HepG2 (cell line): ENCODE data around the gene RABL6. TPM values are rescaled to one million over a fixed set of nuclear protein-coding genes. Genes with fewer than 3 reads are reported as not detected.

Experiments used
- AGO2 ChIP-seq: fragments of 200-400 bp; formaldehyde crosslinking; optimal IDR thresholded peaks from 2 replicates; pipeline ENCODE3; 2017; ENCODE audit warnings: mild to moderate bottlenecking, low read depth, low read length, moderate library complexity
- ARNT ChIP-seq: fragments of 450-650 bp; IDR thresholded peaks from 2 replicates; pipeline ENCODE4 v1.6.1; 2017
- IKZF4 ChIP-seq: sonication (generic); formaldehyde crosslinking; IDR thresholded peaks from 2 replicates; pipeline ENCODE4 v1.5.1; 2020; ENCODE audit warnings: borderline replicate concordance, mild to moderate bottlenecking, low read depth, missing genetic modification reagents; ENCODE audit errors: not compliant biosample characterization
- KLF9 ChIP-seq: IDR thresholded peaks from 2 replicates; pipeline ENCODE4 v1.6.1; 2016; ENCODE audit warnings: low read depth
- MED8 ChIP-seq: sonication (generic); formaldehyde crosslinking; IDR thresholded peaks from 2 replicates; pipeline ENCODE4 v1.8.1; 2023; ENCODE audit warnings: mild to moderate bottlenecking, missing genetic modification reagents; ENCODE audit not compliant: insufficient replicate concordance
- NFE2L2 ChIP-seq: fragments of 150-350 bp; IDR thresholded peaks from 2 replicates; pipeline ENCODE4 v1.6.1; 2014; ENCODE audit warnings: low read length
- PHF20 ChIP-seq: sonication (generic); formaldehyde crosslinking; IDR thresholded peaks from 2 replicates; pipeline ENCODE4 v1.5.0; 2020; ENCODE audit warnings: mild to moderate bottlenecking, missing genetic modification reagents
- SIN3A ChIP-seq: IDR thresholded peaks from 2 replicates; pipeline ENCODE4 v1.6.1; 2011; ENCODE audit warnings: low read depth, mild to moderate bottlenecking, control low read depth, low read length, borderline replicate concordance
- SMAD9 ChIP-seq: sonication (generic); formaldehyde crosslinking; IDR thresholded peaks from 2 replicates; pipeline ENCODE4 v1.5.1; 2020; ENCODE audit warnings: mild to moderate bottlenecking, missing genetic modification reagents
- YEATS2 ChIP-seq: sonication (generic); formaldehyde crosslinking; IDR thresholded peaks from 2 replicates; pipeline ENCODE4 v1.4.0; 2020; ENCODE audit warnings: missing genetic modification reagents, borderline replicate concordance
- ZFP1 ChIP-seq: IDR thresholded peaks from 2 replicates; pipeline ENCODE4 v1.6.1; 2016
- ZFX ChIP-seq: sonication (generic); formaldehyde crosslinking; IDR thresholded peaks from 2 replicates; pipeline ENCODE4 v1.4.0; 2020; ENCODE audit warnings: mild to moderate bottlenecking, low read depth, missing genetic modification reagents, moderate library complexity
- ZNF235 ChIP-seq: sonication (generic); formaldehyde crosslinking; IDR thresholded peaks from 2 replicates; pipeline ENCODE4 v1.8.1; 2023; ENCODE audit warnings: mild to moderate bottlenecking, missing genetic modification reagents, borderline replicate concordance
- ZNF264 ChIP-seq: sonication (generic); formaldehyde crosslinking; IDR thresholded peaks from 2 replicates; pipeline ENCODE4 v1.4.0; 2020; ENCODE audit warnings: missing genetic modification reagents
- ZNF343 ChIP-seq: sonication (generic); formaldehyde crosslinking; IDR thresholded peaks from 2 replicates; pipeline ENCODE4 v1.4.0; 2020; ENCODE audit warnings: mild to moderate bottlenecking, missing genetic modification reagents
- ZNF501 ChIP-seq: sonication (generic); formaldehyde crosslinking; IDR thresholded peaks from 2 replicates; pipeline ENCODE4 v1.5.1; 2020; ENCODE audit warnings: mild to moderate bottlenecking, moderate library complexity, missing genetic modification reagents
- ZNF577 ChIP-seq: sonication (generic); formaldehyde crosslinking; IDR thresholded peaks from 2 replicates; pipeline ENCODE4 v1.4.0; 2020; ENCODE audit warnings: mild to moderate bottlenecking, low read depth, missing genetic modification reagents, borderline replicate concordance
- ZNF773 ChIP-seq: sonication (generic); formaldehyde crosslinking; IDR thresholded peaks from 2 replicates; pipeline ENCODE4 v1.4.0; 2020; ENCODE audit warnings: missing genetic modification reagents, borderline replicate concordance
- ZNF775 ChIP-seq: sonication (generic); formaldehyde crosslinking; IDR thresholded peaks from 2 replicates; pipeline ENCODE4 v1.4.0; 2020; ENCODE audit warnings: missing genetic modification reagents, mild to moderate bottlenecking, moderate library complexity, borderline replicate concordance
- polyA plus RNA-seq, 8 experiments: library from polyadenylated mRNA; depleted of rRNA in 3 of 8; stranded (reverse) in 7 of 8; unstranded in 1 of 8; fragments of >200 nt; fragmentation: Illumina TruSeq in 4 of 8; extraction: Trizol in 4 of 8; gene quantifications; 2 replicates each; pipeline versions ENCODE4 v1.2.1 to v1.2.3, GENCODE V29; 2011 to 2016; ENCODE audit warnings: low read depth in 4 of 8, missing spikeins in 1 of 8, mixed read lengths in 1 of 8; ENCODE audit not compliant: insufficient read depth in 1 of 8
- total RNA-seq, 5 experiments: library from RNA; depleted of rRNA; stranded (reverse); fragments of >200 nt; fragmentation: Illumina TruSeq; extraction: Trizol; gene quantifications; 2 replicates each; pipeline ENCODE4 v1.2.3, GENCODE V29; 2016; ENCODE audit warnings: low read depth in 1 of 5
- TF ChIP-seq, protein P1 (sequence below), 2 experiments: sonication (generic) in 1 of 2; formaldehyde crosslinking in 1 of 2; IDR thresholded peaks; 2 replicates each; pipeline versions ENCODE4 v1.5.1 to v1.6.1; 2011 to 2020; ENCODE audit warnings: borderline replicate concordance in 1 of 2, low read depth in 1 of 2, low read length in 1 of 2, mild to moderate bottlenecking in 1 of 2, missing genetic modification reagents in 1 of 2, moderate library complexity in 1 of 2
- TF ChIP-seq, protein P2 (sequence below): sonication (generic); formaldehyde crosslinking; IDR thresholded peaks from 2 replicates; pipeline ENCODE4 v1.5.1; 2020; ENCODE audit warnings: missing genetic modification reagents, mild to moderate bottlenecking, borderline replicate concordance
- TF ChIP-seq, protein P3 (sequence below): sonication (generic); formaldehyde crosslinking; IDR thresholded peaks from 2 replicates; pipeline ENCODE4 v1.9.0; 2022; ENCODE audit warnings: missing genetic modification reagents, mild to moderate bottlenecking, borderline replicate concordance
- TF ChIP-seq, protein P4 (sequence below): sonication (generic); formaldehyde crosslinking; IDR thresholded peaks from 2 replicates; pipeline ENCODE4 v1.4.0; 2020; ENCODE audit warnings: mild to moderate bottlenecking, missing genetic modification reagents

RABL6 gene
- total and polyA plus RNA-seq, 2 of the 13 experiments (the other 11 are each of a cell fraction or from before 2014, with no cell fraction given), result 81.5 to 125 TPM

DNA sequence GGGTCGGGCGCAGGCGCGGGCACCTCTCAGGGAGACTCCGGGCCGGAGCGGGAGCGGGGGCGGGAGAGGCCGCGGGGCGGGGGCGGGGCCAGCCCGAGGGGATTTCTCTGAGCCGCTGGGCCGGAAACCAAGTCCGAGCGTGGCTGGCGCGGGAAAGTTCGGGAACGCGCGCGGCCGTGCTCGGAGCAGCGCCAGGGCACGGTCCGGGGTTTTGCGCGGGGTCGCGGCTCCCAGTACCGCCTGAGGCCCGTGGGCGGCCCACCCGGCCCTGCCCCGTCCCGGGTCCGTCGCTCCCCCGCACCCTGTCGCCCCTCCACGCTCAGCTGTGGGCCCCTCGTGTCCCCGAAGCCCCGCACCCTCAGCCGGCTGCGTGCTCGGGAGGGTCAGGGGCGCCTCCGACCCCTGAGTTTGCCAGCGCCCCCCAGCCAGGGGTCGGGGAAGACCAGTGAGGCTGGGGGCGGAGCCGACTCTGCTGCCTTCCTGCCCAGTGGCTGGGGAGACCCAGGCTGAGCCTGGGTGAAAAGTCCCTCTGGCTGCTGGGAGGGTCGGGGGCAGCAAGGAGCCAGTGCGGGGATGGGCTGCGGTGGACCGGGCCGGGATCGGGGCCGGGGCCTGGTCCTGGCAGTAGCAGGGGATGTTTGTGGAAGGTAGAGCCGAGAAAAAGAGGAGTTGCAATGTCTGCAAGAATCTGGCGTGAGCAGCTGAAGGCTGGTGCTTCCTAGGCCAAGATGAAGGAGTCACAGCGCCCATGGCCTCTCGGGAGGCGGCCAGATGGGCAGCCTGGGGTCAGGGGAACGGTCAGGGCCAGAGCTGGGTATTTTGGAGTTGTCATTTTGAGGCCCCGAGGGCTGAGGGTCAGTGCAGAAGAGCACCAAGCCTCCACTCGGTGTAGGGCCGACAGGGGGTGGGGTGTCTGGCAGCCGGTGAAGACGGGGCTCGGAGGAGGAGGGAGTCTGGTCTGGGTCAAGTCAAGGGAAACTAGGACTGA is 79.2 kb downstream of the RABL6 start (continued):
- TF ChIP-seq ZFX (CRISPR knock-in tag) (peak; percentile 50; the same call in 1 of the 2 replicates), SIN3A (peak; percentile 43; the same call in 1 of the 2 replicates), ZNF343 (CRISPR knock-in tag) (no peak), ZNF235 (CRISPR knock-in tag) (peak; percentile 49; the same call in 1 of the 2 replicates), SMAD9 (CRISPR knock-in tag) (no peak), ZNF775 (CRISPR knock-in tag) (no peak), YEATS2 (CRISPR knock-in tag) (peak; percentile 40; the same call in 1 of the 2 replicates), ZNF773 (CRISPR knock-in tag) (no peak), AGO2 (peak; percentile 58), NFE2L2 (no peak), ZFP1 (CRISPR knock-in tag) (no peak), ARNT (no peak), ZNF577 (CRISPR knock-in tag) (no peak), KLF9 (CRISPR knock-in tag) (no peak), MED8 (CRISPR knock-in tag) (no peak), PHF20 (CRISPR knock-in tag) (peak; percentile 41; the same call in 1 of the 2 replicates), IKZF4 (CRISPR knock-in tag) (peak; percentile 40), ZNF264 (CRISPR knock-in tag) (no peak; the same call in 1 of the 2 replicates), ZNF501 (CRISPR knock-in tag) (peak; percentile 63; the same call in 1 of the 2 replicates)
- TF ChIP-seq, protein P1, sequence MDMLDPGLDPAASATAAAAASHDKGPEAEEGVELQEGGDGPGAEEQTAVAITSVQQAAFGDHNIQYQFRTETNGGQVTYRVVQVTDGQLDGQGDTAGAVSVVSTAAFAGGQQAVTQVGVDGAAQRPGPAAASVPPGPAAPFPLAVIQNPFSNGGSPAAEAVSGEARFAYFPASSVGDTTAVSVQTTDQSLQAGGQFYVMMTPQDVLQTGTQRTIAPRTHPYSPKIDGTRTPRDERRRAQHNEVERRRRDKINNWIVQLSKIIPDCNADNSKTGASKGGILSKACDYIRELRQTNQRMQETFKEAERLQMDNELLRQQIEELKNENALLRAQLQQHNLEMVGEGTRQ (IDR thresholded peaks at IDR 0.05; ENCODE audit: low read depth, low read length), result no peak
- TF ChIP-seq, protein P1 (CRISPR knock-in tag; IDR thresholded peaks at IDR 0.05; ENCODE audit: borderline replicate concordance), result no peak
- TF ChIP-seq, protein P2, sequence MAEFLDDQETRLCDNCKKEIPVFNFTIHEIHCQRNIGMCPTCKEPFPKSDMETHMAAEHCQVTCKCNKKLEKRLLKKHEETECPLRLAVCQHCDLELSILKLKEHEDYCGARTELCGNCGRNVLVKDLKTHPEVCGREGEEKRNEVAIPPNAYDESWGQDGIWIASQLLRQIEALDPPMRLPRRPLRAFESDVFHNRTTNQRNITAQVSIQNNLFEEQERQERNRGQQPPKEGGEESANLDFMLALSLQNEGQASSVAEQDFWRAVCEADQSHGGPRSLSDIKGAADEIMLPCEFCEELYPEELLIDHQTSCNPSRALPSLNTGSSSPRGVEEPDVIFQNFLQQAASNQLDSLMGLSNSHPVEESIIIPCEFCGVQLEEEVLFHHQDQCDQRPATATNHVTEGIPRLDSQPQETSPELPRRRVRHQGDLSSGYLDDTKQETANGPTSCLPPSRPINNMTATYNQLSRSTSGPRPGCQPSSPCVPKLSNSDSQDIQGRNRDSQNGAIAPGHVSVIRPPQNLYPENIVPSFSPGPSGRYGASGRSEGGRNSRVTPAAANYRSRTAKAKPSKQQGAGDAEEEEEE (CRISPR knock-in tag), result no peak
- TF ChIP-seq, protein P3, sequence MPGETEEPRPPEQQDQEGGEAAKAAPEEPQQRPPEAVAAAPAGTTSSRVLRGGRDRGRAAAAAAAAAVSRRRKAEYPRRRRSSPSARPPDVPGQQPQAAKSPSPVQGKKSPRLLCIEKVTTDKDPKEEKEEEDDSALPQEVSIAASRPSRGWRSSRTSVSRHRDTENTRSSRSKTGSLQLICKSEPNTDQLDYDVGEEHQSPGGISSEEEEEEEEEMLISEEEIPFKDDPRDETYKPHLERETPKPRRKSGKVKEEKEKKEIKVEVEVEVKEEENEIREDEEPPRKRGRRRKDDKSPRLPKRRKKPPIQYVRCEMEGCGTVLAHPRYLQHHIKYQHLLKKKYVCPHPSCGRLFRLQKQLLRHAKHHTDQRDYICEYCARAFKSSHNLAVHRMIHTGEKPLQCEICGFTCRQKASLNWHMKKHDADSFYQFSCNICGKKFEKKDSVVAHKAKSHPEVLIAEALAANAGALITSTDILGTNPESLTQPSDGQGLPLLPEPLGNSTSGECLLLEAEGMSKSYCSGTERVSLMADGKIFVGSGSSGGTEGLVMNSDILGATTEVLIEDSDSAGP (CRISPR knock-in tag), result peak; percentile 25; the same call in 1 of the 2 replicates
- TF ChIP-seq, protein P4, sequence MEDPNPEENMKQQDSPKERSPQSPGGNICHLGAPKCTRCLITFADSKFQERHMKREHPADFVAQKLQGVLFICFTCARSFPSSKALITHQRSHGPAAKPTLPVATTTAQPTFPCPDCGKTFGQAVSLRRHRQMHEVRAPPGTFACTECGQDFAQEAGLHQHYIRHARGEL, result no peak
